Adrenal gland (tissue), 5 donors: ENCODE data around the gene LINGO4.

ENCODE experiments used
- CTCF ChIP-seq, 6 experiments: fragments of 450-650 bp in 4 of 6; fragments of 200-600 bp in 2 of 6; sonication (generic) in 1 of 6; IDR thresholded peaks; 1 replicate in 5 of 6; 2 replicates in 1 of 6; pipeline versions ENCODE4 v1.5.1 to v1.8.0; 2016 to 2021; ENCODE audit warnings: antibody characterized with exemption in 6 of 6, mild to moderate bottlenecking in 2 of 6, moderate library complexity in 1 of 6
- POLR2A ChIP-seq, 2 donors: fragments of 450-650 bp; IDR thresholded peaks; one replicate each; pipeline ENCODE4 v1.6.1; 2017; ENCODE audit warnings: antibody characterized with exemption in 2 of 2, mild to moderate bottlenecking in 2 of 2, moderate library complexity in 1 of 2
- donor health status: DM: no; HTN: no; CAD: no.

- no peak for TF ChIP-seq CTCF (IDR thresholded peaks at IDR 0.05)
- TF ChIP-seq POLR2A (IDR thresholded peaks at IDR 0.05), result no peak
Observed at GRCh38 chr1:151816548-151817352, 11.5 kb upstream of the LINGO4 start.
